PC-9 (cell line): ENCODE results near the gene TREM2. TPM values are rescaled to one million over a fixed set of nuclear protein-coding genes. Genes with fewer than 3 reads are reported as not detected.

ENCODE experiments used
- BruUV-seq: library from RNA; stranded (reverse); fragments of 400-500 nt; replicated peaks from 2 replicates; lab custom pipeline; 2021; lab: Mats Ljungman, UMichigan
- CTCF ChIA-PET: fragments of 300-600 bp; sonication (Branson Sonifier 250); formaldehyde crosslinking; loops from one replicate; lab custom pipeline; 2022; ENCODE audit warnings: antibody characterized with exemption; lab: Charles Lee
- POLR2A ChIA-PET: fragments of 300-600 bp; sonication (Branson Sonifier 250); formaldehyde crosslinking; loops from one replicate; lab custom pipeline; 2022; ENCODE audit warnings: antibody characterized with exemption; ENCODE audit not compliant: unreplicated experiment; lab: Charles Lee
- DNase-seq, 2 experiments: peaks; one replicate each; pipeline versions ENCODE4 v3.0.0 to v3.0.0-alpha.2; 2015 to 2022; ENCODE audit warnings: mixed read lengths in 1 of 2
- H2AFZ ChIP-seq: fragments of 200-600 bp; sonication (generic); 2 replicates; pipeline ENCODE4 v1.8.1; 2017; ENCODE audit warnings: antibody characterized with exemption
- H3F3A ChIP-seq: fragments of 200-600 bp; sonication (generic); 2 replicates; pipeline ENCODE4 v1.8.1; 2017; ENCODE audit warnings: antibody characterized with exemption, mild to moderate bottlenecking, low read depth; ENCODE audit not compliant: insufficient read depth
- H3K27ac ChIP-seq: fragments of 200-600 bp; sonication (generic); 2 replicates; pipeline ENCODE4 v1.6.1; 2016; ENCODE audit warnings: mixed run types
- H3K27me3 ChIP-seq: fragments of 200-600 bp; sonication (generic); 2 replicates; pipeline ENCODE4 v1.6.1; 2016; ENCODE audit warnings: low read depth, mixed run types; ENCODE audit not compliant: insufficient read depth
- H3K36me3 ChIP-seq: fragments of 200-600 bp; sonication (generic); 2 replicates; pipeline ENCODE4 v1.6.1; 2016; ENCODE audit warnings: low read depth, mixed run types
- H3K4me1 ChIP-seq: fragments of 200-600 bp; sonication (generic); replicated peaks from 2 replicates; pipeline ENCODE4 v1.6.1; 2016; ENCODE audit warnings: mixed run types; ENCODE audit not compliant: insufficient read depth
- H3K4me2 ChIP-seq: fragments of 200-600 bp; sonication (generic); 2 replicates; pipeline ENCODE4 v1.6.1; 2017; ENCODE audit warnings: mixed run types
- H3K4me3 ChIP-seq: fragments of 200-600 bp; sonication (generic); 2 replicates; pipeline ENCODE4 v1.6.1; 2016; ENCODE audit warnings: mixed run types
- H3K79me2 ChIP-seq: fragments of 200-600 bp; sonication (generic); 2 replicates; pipeline ENCODE4 v1.6.1; 2017; ENCODE audit warnings: low read depth, mixed run types
- H3K9me2 ChIP-seq: fragments of 200-600 bp; sonication (generic); 2 replicates; pipeline ENCODE4 v1.8.1; 2017; ENCODE audit warnings: mild to moderate bottlenecking; ENCODE audit not compliant: insufficient read depth
- H3K9me3 ChIP-seq: fragments of 200-600 bp; sonication (generic); 2 replicates; pipeline ENCODE4 v1.8.1; 2016; ENCODE audit warnings: low read depth; ENCODE audit not compliant: insufficient read depth
- H4K20me1 ChIP-seq: fragments of 200-600 bp; sonication (generic); 2 replicates; pipeline ENCODE4 v1.8.1; 2017; ENCODE audit not compliant: insufficient read depth
- EZH2 ChIP-seq: fragments of 200-600 bp; sonication (generic); IDR thresholded peaks from 2 replicates; pipeline ENCODE4 v1.8.0; 2017; ENCODE audit warnings: antibody characterized with exemption, low read depth
- intact Hi-C: fragments of 100-400 bp; cut with micrococcal nuclease; formaldehyde crosslinking; loops from one replicate; pipeline ENCODE4 v1.10.0; 2022; ENCODE audit not compliant: unreplicated experiment
- total RNA-seq: library from RNA; stranded (reverse); gene quantifications from 2 replicates; pipeline ENCODE4 v1.2.3, GENCODE V29; 2021
- TF ChIP-seq, protein P1 (sequence below): fragments of 200-600 bp; sonication (generic); conservative IDR thresholded peaks from 2 replicates; pipeline ENCODE4 v1.6.1; 2017; ENCODE audit warnings: mixed run types, antibody characterized with exemption, mild to moderate bottlenecking, moderate library complexity

The TREM2 gene
- total RNA-seq, 1 experiment from 2014 or later = not detected

DNA sequence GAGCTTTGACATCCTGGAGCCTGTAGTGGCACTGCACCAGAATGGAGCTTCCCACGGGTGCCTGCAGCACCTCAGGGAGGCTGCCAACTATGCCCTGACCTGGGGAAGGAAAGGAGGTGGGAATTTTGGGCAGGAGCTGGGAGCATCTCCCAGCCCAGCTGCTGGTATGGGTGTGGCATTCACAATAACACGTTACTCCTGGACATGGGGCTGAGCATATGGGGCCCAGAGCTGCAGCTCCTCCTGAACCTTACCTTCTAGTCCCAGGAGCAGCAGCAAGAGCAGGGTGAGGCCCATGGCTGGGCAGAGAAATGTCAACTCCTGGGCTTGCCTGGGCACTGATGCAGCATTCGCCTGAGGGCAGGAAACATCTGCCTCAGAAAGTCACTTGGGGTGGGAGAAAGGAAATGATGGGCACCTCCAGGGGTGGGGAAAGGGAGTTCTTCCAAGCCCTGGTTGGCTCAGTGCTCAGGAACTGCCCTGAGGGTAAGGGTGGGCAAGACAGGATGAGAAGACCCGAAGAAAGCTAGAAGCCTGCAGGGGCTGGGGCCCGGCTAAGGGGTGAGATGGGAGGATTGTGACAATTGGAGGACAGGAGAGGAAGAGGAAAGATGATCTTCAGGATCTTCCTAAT is 8.8 kb downstream of the TREM2 start, which contains the start of gene TREML1:
Gene TREML1, minus strand, starts transcription at position 356 of the 634 bp plus-strand sequence. Its CDS starts 59 bp downstream, at position 297.
- H4K20me1 ChIP-seq = no peaks in the 10 kb centered on the region
- intact Hi-C loops = no loop called here
- no peak for DNase-seq
- H3K4me2 ChIP-seq = no peak within 1 kb of the TSS
- H3F3A ChIP-seq = no peaks in the 10 kb centered on the region
- ChIA-PET CTCF (no interaction called here), POLR2A (no interaction called here)
- H3K27me3 ChIP-seq = peaks cover 22% of the 10 kb centered on the region
- BruUV-seq = no TSS peak
- H3K9me2 ChIP-seq = no peaks in the 10 kb centered on the region
- no peak within 1 kb of the TSS for H3K4me3 ChIP-seq
- no peaks in the 10 kb centered on the region for H3K36me3 ChIP-seq
- no peaks in the 10 kb centered on the region for H3K79me2 ChIP-seq
- no peaks in the 10 kb centered on the region for H3K4me1 ChIP-seq
- no peaks in the 10 kb centered on the region for H3K9me3 ChIP-seq
- H2AFZ ChIP-seq = no peak within 1 kb of the TSS
- no peak within 1 kb of the TSS for H3K27ac ChIP-seq
- no peak for TF ChIP-seq EZH2
- TF ChIP-seq, protein P1, sequence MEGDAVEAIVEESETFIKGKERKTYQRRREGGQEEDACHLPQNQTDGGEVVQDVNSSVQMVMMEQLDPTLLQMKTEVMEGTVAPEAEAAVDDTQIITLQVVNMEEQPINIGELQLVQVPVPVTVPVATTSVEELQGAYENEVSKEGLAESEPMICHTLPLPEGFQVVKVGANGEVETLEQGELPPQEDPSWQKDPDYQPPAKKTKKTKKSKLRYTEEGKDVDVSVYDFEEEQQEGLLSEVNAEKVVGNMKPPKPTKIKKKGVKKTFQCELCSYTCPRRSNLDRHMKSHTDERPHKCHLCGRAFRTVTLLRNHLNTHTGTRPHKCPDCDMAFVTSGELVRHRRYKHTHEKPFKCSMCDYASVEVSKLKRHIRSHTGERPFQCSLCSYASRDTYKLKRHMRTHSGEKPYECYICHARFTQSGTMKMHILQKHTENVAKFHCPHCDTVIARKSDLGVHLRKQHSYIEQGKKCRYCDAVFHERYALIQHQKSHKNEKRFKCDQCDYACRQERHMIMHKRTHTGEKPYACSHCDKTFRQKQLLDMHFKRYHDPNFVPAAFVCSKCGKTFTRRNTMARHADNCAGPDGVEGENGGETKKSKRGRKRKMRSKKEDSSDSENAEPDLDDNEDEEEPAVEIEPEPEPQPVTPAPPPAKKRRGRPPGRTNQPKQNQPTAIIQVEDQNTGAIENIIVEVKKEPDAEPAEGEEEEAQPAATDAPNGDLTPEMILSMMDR = no peak

GRCh38 chr6:41153451-41153850 is 9.5 kb downstream of the TREM2 start:
- no peaks in the 10 kb centered on the region for H4K20me1 ChIP-seq
- no peak overlapping the region for H2AFZ ChIP-seq
- intact Hi-C loops = no loop called here
- TF ChIP-seq, protein P1 = no peak
- TF ChIP-seq EZH2 = no peak
- no peaks in the 10 kb centered on the region for H3K9me3 ChIP-seq
- H3K27me3 ChIP-seq = peaks cover 16% of the 10 kb centered on the region
- H3K27ac ChIP-seq = no peak overlapping the region
- H3K4me3 ChIP-seq = no peak overlapping the region
- BruUV-seq = no TSS peak
- H3K9me2 ChIP-seq = no peaks in the 10 kb centered on the region
- H3K4me1 ChIP-seq = no peaks in the 10 kb centered on the region
- no peak for DNase-seq
- H3K36me3 ChIP-seq = no peaks in the 10 kb centered on the region
- ChIA-PET POLR2A (no interaction called here), CTCF (no interaction called here)
- H3K4me2 ChIP-seq = no peak overlapping the region
- no peaks in the 10 kb centered on the region for H3F3A ChIP-seq
- no peaks in the 10 kb centered on the region for H3K79me2 ChIP-seq

DNA sequence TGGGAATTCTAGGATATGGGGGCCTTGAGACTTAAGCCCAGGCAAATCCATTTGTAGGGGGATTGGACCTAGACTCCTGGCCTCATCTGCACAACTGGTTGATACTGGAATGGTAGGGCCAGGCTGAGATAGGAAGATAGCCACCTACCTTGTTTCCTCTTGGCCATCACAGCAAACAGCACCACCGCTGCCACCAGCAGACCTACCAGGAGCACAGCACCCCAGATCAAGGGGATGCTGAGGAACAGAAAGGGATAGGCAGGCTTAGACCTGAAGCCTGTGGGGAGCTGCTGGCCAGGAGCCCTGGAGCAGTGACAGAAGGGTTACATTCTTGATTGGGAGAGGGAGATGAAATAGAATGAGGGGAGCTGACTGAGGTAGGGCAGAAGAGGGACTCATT is 12.2 kb downstream of the TREM2 start:
- no peak overlapping the region for H3K4me2 ChIP-seq
- TF ChIP-seq EZH2 = no peak
- TF ChIP-seq, protein P1 = no peak
- intact Hi-C loops = no loop called here
- no peaks in the 10 kb centered on the region for H3F3A ChIP-seq
- POLR2A ChIA-PET = no interaction called here
- H2AFZ ChIP-seq = no peak overlapping the region
- no peaks in the 10 kb centered on the region; the same call in 1 of the 2 replicates for H3K27me3 ChIP-seq
- CTCF ChIA-PET = no interaction called here
- H3K9me2 ChIP-seq = no peaks in the 10 kb centered on the region
- BruUV-seq = no TSS peak
- H3K36me3 ChIP-seq = no peaks in the 10 kb centered on the region
- no peaks in the 10 kb centered on the region for H3K4me1 ChIP-seq
- no peaks in the 10 kb centered on the region for H4K20me1 ChIP-seq
- no peak overlapping the region for H3K27ac ChIP-seq
- DNase-seq = no peak
- no peaks in the 10 kb centered on the region for H3K9me3 ChIP-seq
- no peaks in the 10 kb centered on the region for H3K79me2 ChIP-seq
- no peak overlapping the region for H3K4me3 ChIP-seq
